Transverse colon (tissue), 4 donors: ENCODE data around the gene ITGA7. TPM values are rescaled to one million over a fixed set of nuclear protein-coding genes. Genes with fewer than 3 reads are reported as not detected.
A peak's percentile ranks its signal among the peaks of the same experiment; 100 is the strongest.

ENCODE experiments used
- DNase-seq: peaks from one replicate; pipeline ENCODE4 v3.0.0-alpha.2; 2019
- H3K27ac ChIP-seq, 4 donors: fragments of 200-600 bp; sonication (generic); 2 replicates each; pipeline ENCODE4 v1.5.1; 2016 to 2018; ENCODE audit warnings: inconsistent platforms in 4 of 4
- H3K27me3 ChIP-seq: fragments of 200-600 bp; sonication (generic); 2 replicates; pipeline ENCODE4 v1.5.1; 2017; ENCODE audit warnings: inconsistent platforms
- H3K36me3 ChIP-seq, 4 donors: fragments of 200-600 bp; sonication (generic); 2 replicates each; pipeline ENCODE4 v1.5.1; 2017 to 2019; ENCODE audit warnings: inconsistent platforms in 4 of 4
- H3K4me1 ChIP-seq, 4 donors: fragments of 200-600 bp; sonication (generic); 2 replicates each; pipeline ENCODE4 v1.5.1; 2017 to 2020; ENCODE audit warnings: inconsistent platforms in 4 of 4
- H3K4me3 ChIP-seq, 4 donors: fragments of 200-600 bp; sonication (generic); 1 replicate in 1 of 4; 2 replicates in 3 of 4; pipeline versions ENCODE4 v1.5.1 to v1.6.1; 2017 to 2019; ENCODE audit warnings: inconsistent platforms in 4 of 4
- H3K9me3 ChIP-seq, 2 donors: fragments of 200-600 bp; sonication (generic); 2 replicates each; pipeline ENCODE4 v1.5.1; 2017 to 2019; ENCODE audit warnings: inconsistent platforms in 2 of 2
- EP300 ChIP-seq: sonication (generic); formaldehyde crosslinking; IDR thresholded peaks from one replicate; pipeline ENCODE4 v1.6.1; 2017; ENCODE audit warnings: antibody characterized with exemption, low read depth
- POLR2A ChIP-seq: fragments of 450-650 bp; IDR thresholded peaks from one replicate; pipeline ENCODE4 v1.6.1; 2016; ENCODE audit warnings: antibody characterized with exemption, mild to moderate bottlenecking, moderate library complexity
- POLR2AphosphoS5 ChIP-seq, 3 donors: sonication (generic); formaldehyde crosslinking; IDR thresholded peaks; one replicate each; pipeline ENCODE4 v1.6.1; 2016; ENCODE audit warnings: antibody characterized with exemption in 3 of 3
- WGBS, 2 donors: methylation state at CpG; one replicate each; pipeline ENCODE4 v1.1.5; 2018; ENCODE audit warnings: low coverage in 1 of 2; 5-methylcytosine and 5-hydroxymethylcytosine counted together
- in situ Hi-C, 4 donors: fragments of 200-750 bp; cut with MboI; loops; one replicate each; pipeline versions ENCODE4 v1.15.0 to v1.15.1; 2017; ENCODE audit warnings: low sequenced_read_pairs in 3 of 4, low pct_ligation_motif_present in 1 of 4, low pct_unique_long_range_greater_than_20kb in 1 of 4
- intact Hi-C: fragments of 100-400 bp; cut with DNase I; formaldehyde crosslinking; loops from one replicate; pipeline ENCODE4 v1.15.1; 2023; ENCODE audit warnings: low total_unique reads
- total RNA-seq, 4 donors: library from RNA; depleted of rRNA; stranded (reverse); fragments of >200 nt; gene quantifications; one replicate each; pipeline ENCODE4 v1.1.0, GENCODE V29; 2016
- TF ChIP-seq, protein P1 (sequence below), 5 experiments: fragments of 200-600 bp in 3 of 5; fragments of 450-650 bp in 2 of 5; sonication (generic) in 3 of 5; IDR thresholded peaks; 1 replicate in 2 of 5; 2 replicates in 3 of 5; pipeline ENCODE4 v1.5.1; 2016 to 2017; ENCODE audit warnings: antibody characterized with exemption in 5 of 5, inconsistent platforms in 3 of 5, mild to moderate bottlenecking in 2 of 5, moderate library complexity in 1 of 5

ITGA7 gene
- total RNA-seq, 4 donors from 2014 or later, result 14.4 to 125 (median 23.6) TPM

DNA sequence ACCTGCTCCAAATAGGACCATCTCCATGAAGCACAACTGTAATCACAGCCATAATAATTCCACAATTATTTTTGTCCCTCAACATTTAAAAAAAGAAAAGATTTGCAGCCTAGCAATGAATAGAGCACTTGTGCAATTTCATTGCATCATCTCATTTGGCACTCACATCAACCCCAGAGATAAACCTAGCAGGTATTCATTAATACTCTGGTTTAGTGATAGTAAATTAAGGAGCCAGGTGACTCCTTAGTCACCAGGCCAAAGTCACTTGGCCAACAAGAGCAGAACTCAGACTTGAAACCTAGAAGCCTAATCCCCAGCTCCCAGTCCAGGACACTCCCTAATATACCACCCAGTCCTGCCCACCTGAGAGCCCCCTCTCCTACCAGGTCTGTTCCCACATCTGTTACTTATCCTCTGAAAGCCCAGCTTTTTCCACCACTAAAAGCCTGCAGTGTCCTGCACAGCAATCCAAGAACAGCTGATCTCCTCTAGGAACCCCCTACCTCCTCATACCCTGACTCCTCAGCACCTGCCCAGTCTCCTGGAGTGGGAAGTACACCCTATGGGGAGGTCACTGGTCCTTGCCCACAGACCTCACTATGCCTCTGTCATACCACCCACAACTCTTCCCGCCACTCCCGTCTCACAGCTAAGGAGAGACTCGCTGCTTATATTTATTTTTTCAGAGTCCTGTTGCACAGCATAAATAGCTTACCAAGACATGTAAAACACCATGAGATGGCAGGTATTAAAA is 48.9 kb downstream of the ITGA7 start:
- Histone ChIP-seq H3K9me3 (no peaks in the 10 kb centered on the region), H3K4me1 (peaks cover 0 to 4% (median 0%) of the 10 kb centered on the region in 4 donors), H3K27me3 (no peaks in the 10 kb centered on the region), H3K27ac (peak overlapping the region; percentile 55 to 80 (median 72)), H3K4me3 (no peak overlapping the region), H3K36me3 (no peaks in the 10 kb centered on the region)
- intact Hi-C loops, result no loop called here
- WGBS, 2 donors, result 60 to 69% methylated on average over 1 to 3 of the region's 3 CpGs
- in situ Hi-C loops, result no loop called here
- DNase-seq, result no peak
- TF ChIP-seq EP300 (no peak), POLR2AphosphoS5 (IDR thresholded peaks at IDR 0.05) (no peak), POLR2A (no peak)
- TF ChIP-seq, protein P1, sequence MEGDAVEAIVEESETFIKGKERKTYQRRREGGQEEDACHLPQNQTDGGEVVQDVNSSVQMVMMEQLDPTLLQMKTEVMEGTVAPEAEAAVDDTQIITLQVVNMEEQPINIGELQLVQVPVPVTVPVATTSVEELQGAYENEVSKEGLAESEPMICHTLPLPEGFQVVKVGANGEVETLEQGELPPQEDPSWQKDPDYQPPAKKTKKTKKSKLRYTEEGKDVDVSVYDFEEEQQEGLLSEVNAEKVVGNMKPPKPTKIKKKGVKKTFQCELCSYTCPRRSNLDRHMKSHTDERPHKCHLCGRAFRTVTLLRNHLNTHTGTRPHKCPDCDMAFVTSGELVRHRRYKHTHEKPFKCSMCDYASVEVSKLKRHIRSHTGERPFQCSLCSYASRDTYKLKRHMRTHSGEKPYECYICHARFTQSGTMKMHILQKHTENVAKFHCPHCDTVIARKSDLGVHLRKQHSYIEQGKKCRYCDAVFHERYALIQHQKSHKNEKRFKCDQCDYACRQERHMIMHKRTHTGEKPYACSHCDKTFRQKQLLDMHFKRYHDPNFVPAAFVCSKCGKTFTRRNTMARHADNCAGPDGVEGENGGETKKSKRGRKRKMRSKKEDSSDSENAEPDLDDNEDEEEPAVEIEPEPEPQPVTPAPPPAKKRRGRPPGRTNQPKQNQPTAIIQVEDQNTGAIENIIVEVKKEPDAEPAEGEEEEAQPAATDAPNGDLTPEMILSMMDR (IDR thresholded peaks at IDR 0.05), result no peak

DNA sequence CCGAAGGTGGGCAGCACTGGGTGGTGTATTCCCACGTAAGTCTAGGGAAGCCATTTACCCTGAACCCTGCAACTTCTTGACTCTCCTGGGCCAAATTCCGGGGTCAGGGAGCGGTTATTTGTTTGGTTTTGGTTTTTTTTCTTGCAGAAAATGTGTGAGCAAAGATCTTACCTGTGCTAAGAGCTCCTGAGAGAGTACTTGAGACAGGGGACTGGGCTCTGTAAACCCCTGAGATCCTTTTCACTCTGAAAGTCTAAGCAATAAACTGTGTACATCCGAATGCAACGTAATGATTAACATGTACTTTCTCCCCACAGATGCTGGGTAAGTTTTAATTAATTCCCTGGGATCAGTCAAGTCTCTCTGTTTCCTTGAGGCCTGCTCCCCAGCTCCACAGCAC is 49.5 kb downstream of the ITGA7 start:
- no peaks in the 10 kb centered on the region for H3K27me3 ChIP-seq
- peak overlapping the region in 3 of 4 donors; percentile 64 to 80 (median 80) for H3K27ac ChIP-seq
- H3K36me3 ChIP-seq, result no peaks in the 10 kb centered on the region
- intact Hi-C loops, result no loop called here
- 65% methylated on average over 6 of the region's 6 CpGs; no CpG with 5 or more reads in 1 of the 2 donors for WGBS, 2 donors
- in situ Hi-C loops, result no loop called here
- TF ChIP-seq POLR2AphosphoS5 (IDR thresholded peaks at IDR 0.05), result no peak
- TF ChIP-seq POLR2A, result no peak
- TF ChIP-seq, protein P1 (IDR thresholded peaks at IDR 0.05), result no peak
- TF ChIP-seq EP300, result no peak
- no peaks in the 10 kb centered on the region for H3K9me3 ChIP-seq
- H3K4me1 ChIP-seq, result peaks cover 0 to 4% (median 0%) of the 10 kb centered on the region in 4 donors
- DNase-seq, result no peak
- no peak overlapping the region for H3K4me3 ChIP-seq

DNA sequence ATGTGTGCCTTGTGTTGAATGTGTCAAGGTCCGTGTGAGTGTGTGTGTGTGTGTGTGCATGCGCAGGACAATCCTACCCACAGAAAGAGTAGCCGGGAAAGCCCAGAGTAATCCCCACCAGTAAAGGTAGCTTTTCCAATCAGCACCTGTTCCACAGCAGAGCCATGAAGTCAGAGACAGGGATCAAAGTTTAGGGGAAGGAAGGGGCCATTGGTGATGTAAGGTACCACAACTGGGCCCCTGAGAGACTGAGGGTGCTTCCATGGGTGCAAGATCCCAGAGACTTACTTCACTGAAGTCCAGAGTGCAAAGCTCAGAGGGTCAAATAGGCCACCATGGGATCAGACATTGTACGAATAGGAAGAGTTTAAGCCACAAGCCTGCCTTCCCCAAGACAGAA is 50.5 kb downstream of the ITGA7 start:
- 77 to 100% methylated on average over 1 to 4 of the region's 4 CpGs for WGBS, 2 donors
- Histone ChIP-seq H3K27me3 (no peaks in the 10 kb centered on the region), H3K9me3 (no peaks in the 10 kb centered on the region), H3K4me1 (peaks cover 0 to 4% (median 0%) of the 10 kb centered on the region in 4 donors), H3K36me3 (no peaks in the 10 kb centered on the region), H3K27ac (peak overlapping the region in 1 of 4 donors; percentile 12), H3K4me3 (no peak overlapping the region)
- intact Hi-C loops (no loop called here), in situ Hi-C loops (no loop called here)
- TF ChIP-seq EP300 (no peak), POLR2AphosphoS5 (IDR thresholded peaks at IDR 0.05) (no peak), POLR2A (no peak)
- TF ChIP-seq, protein P1 (IDR thresholded peaks at IDR 0.05), result no peak
- no peak for DNase-seq

DNA sequence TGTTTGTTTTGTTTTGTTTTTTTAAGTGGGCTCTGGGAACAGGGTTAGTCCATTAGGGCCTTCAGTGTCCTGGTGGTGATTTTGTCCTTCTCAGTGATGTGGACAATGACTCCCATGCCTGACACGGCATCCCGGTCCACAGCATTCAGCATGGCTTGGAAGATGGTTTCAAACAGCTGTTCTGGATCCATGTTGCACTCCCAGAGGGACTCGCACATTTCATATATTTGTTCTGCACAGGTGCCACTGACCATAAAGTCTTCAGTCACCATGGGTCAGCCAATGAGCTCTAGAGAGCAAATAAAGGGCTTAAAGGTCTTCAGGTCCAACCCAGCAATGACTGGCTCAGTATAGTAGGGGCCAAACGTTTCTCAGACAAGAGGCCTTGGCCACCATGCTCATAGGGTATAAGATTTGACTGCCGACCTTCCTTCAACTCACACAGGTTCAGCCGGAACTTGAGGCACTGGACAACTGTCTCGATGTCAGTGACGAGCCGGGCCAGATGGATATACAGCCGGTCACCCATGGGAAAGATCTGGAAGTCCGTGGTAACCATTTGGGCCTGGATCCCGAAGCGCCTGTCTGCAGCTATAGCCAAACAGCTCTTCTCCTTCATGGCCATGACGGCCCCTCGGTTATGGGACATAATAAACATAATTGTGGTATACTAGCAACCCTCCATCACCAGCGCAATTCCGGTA is 53.0 kb downstream of the ITGA7 start:
- no peak for TF ChIP-seq POLR2A
- no peak for TF ChIP-seq POLR2AphosphoS5 (IDR thresholded peaks at IDR 0.05)
- TF ChIP-seq, protein P1 (IDR thresholded peaks at IDR 0.05), result no peak
- TF ChIP-seq EP300, result no peak
- Histone ChIP-seq H3K4me1 (peaks cover 0 to 4% (median 0%) of the 10 kb centered on the region in 4 donors), H3K27me3 (no peaks in the 10 kb centered on the region), H3K36me3 (no peaks in the 10 kb centered on the region), H3K4me3 (no peak overlapping the region), H3K9me3 (no peaks in the 10 kb centered on the region), H3K27ac (no peak overlapping the region)
- 86 to 93% methylated on average over 8 to 17 of the region's 17 CpGs for WGBS, 2 donors
- DNase-seq, result no peak
- in situ Hi-C loops, result no loop called here
- intact Hi-C loops, result no loop called here
